Gastroesophageal sphincter (tissue), 4 donors: ENCODE results near the gene SDE2. TPM values are rescaled to one million over a fixed set of nuclear protein-coding genes. Genes with fewer than 3 reads are reported as not detected.

ENCODE experiments used
- ATAC-seq: fragments of 150-250 bp; one replicate; pipeline ENCODE4 v1.9.1; 2016; ENCODE audit warnings: mild to moderate bottlenecking, moderate library complexity
- H3K27ac ChIP-seq, 4 donors: fragments of 200-600 bp; sonication (generic) in 3 of 4; 1 replicate in 3 of 4; 2 replicates in 1 of 4; pipeline ENCODE4 v1.5.1; 2016 to 2019
- H3K27me3 ChIP-seq: fragments of 200-600 bp; sonication (generic); one replicate; pipeline ENCODE4 v1.5.1; 2019
- H3K36me3 ChIP-seq, 2 donors: fragments of 200-600 bp; sonication (generic); one replicate each; pipeline ENCODE4 v1.5.1; 2019; ENCODE audit warnings: control low read depth in 1 of 2
- H3K4me1 ChIP-seq, 3 donors: fragments of 200-600 bp; sonication (generic); 1 replicate in 2 of 3; 2 replicates in 1 of 3; pipeline ENCODE4 v1.5.1; 2016 to 2019; ENCODE audit warnings: control low read depth in 2 of 3
- H3K4me3 ChIP-seq, 2 donors: fragments of 200-600 bp; sonication (generic); one replicate each; pipeline ENCODE4 v1.5.1; 2019; ENCODE audit warnings: mild to moderate bottlenecking in 1 of 2, moderate library complexity in 1 of 2
- H3K9me3 ChIP-seq, 3 donors: fragments of 200-600 bp; sonication (generic); one replicate each; pipeline ENCODE4 v1.5.1; 2017 to 2019; ENCODE audit warnings: control low read depth in 2 of 3
- EP300 ChIP-seq: sonication (generic); formaldehyde crosslinking; IDR thresholded peaks from one replicate; pipeline ENCODE4 v1.6.1; 2017; ENCODE audit warnings: antibody characterized with exemption, mild to moderate bottlenecking
- POLR2A ChIP-seq, 2 donors: fragments of 450-650 bp; IDR thresholded peaks; one replicate each; pipeline ENCODE4 v1.6.1; 2017; ENCODE audit warnings: antibody characterized with exemption in 2 of 2, mild to moderate bottlenecking in 2 of 2, moderate library complexity in 1 of 2
- POLR2AphosphoS5 ChIP-seq: sonication (generic); formaldehyde crosslinking; IDR thresholded peaks from one replicate; pipeline ENCODE4 v1.6.1; 2017; ENCODE audit warnings: antibody characterized with exemption
- WGBS, 2 donors: methylation state at CpG; one replicate each; pipeline ENCODE4 v1.1.5; 2018; ENCODE audit warnings: low coverage in 1 of 2; 5-methylcytosine and 5-hydroxymethylcytosine counted together
- total RNA-seq, 4 donors: library from RNA; depleted of rRNA; stranded (reverse); fragments of >200 nt; gene quantifications; one replicate each; pipeline ENCODE4 v1.1.0, GENCODE V29; 2016
- TF ChIP-seq, protein P1 (sequence below), 4 experiments: fragments of 200-600 bp in 2 of 4; fragments of 450-650 bp in 2 of 4; sonication (generic) in 1 of 4; IDR thresholded peaks; one replicate each; pipeline ENCODE4 v1.5.1; 2017 to 2019; ENCODE audit warnings: antibody characterized with exemption in 4 of 4, mild to moderate bottlenecking in 2 of 4, moderate library complexity in 2 of 4

The SDE2 gene
- 10 to 100 TPM; 15.9 to 23.2 (median 21.2) TPM for total RNA-seq

DNA sequence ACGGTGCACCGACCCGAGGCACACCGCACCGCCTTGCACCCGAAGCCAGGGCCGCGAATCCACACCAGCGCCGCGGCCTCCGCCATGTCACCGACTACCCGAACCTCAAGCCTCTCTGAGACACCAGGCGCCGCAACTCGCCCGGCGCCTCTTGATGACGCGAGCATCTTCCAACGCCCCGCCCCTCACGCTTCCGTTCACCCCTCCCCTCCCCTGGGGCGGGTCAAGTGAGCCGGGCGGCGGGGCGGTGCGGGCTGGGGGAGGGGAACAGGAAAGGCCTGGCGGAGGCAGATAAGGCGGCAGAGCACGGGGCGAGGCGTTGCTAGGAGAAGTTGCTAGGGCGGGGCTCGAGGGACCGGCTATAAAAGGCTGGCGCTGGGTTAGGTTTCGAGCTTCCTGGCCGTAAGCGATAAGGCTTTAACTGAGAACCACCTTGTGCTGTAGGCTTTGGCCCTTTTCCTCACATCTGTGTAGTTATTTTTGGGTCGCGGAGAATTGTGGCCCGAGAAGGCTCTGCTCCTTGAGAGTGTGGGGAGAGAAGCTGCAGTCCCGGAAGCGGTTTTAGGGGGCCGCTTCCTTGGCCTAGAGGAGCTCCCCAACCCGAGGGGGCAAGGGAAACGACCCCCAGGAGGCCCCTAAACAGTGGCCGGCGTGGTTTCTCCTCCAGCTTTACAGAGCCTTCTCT lies at the start of gene SDE2:
SDE2 (minus strand) TSS at position 117 of the 685 bp plus-strand sequence; CDS start at position 86, 31 bp downstream.
- ATAC-seq: peak; percentile 97
- peaks cover 0 to 8% of the 10 kb centered on the region in 2 donors for H3K36me3 ChIP-seq

DNA sequence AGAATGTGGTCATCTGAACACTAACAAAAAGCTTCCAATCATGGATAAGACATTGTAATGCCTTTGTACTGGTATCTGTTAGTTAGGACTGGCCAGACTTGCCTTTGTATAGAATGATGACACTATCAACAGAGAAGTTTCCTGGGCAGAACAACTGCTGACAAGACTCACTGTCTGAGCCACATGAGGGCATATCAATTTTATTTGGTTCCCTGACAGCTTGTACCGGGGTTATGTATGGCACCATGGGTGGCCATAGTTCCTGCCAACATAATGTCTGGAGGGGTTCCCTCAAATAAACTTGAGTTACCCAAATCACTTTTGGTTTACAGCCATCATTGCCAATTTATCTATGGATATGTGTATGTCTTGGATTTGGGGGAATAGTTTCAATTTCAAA lies 49.7 kb upstream of the SDE2 start:
- Histone ChIP-seq H3K27ac (no peak overlapping the region), H3K4me3 (no peak overlapping the region), H3K36me3 (no peaks in the 10 kb centered on the region), H3K27me3 (no peaks in the 10 kb centered on the region), H3K9me3 (no peaks in the 10 kb centered on the region), H3K4me1 (no peaks in the 10 kb centered on the region)
- WGBS, 2 donors: 71 to 75% methylated on average over 1 of the region's 1 CpG
- TF ChIP-seq EP300 (no peak), POLR2AphosphoS5 (no peak), POLR2A (IDR thresholded peaks at IDR 0.05) (no peak)
- TF ChIP-seq, protein P1, sequence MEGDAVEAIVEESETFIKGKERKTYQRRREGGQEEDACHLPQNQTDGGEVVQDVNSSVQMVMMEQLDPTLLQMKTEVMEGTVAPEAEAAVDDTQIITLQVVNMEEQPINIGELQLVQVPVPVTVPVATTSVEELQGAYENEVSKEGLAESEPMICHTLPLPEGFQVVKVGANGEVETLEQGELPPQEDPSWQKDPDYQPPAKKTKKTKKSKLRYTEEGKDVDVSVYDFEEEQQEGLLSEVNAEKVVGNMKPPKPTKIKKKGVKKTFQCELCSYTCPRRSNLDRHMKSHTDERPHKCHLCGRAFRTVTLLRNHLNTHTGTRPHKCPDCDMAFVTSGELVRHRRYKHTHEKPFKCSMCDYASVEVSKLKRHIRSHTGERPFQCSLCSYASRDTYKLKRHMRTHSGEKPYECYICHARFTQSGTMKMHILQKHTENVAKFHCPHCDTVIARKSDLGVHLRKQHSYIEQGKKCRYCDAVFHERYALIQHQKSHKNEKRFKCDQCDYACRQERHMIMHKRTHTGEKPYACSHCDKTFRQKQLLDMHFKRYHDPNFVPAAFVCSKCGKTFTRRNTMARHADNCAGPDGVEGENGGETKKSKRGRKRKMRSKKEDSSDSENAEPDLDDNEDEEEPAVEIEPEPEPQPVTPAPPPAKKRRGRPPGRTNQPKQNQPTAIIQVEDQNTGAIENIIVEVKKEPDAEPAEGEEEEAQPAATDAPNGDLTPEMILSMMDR (IDR thresholded peaks at IDR 0.05): no peak
- no peak for ATAC-seq

More for the DNA sequence above, at the start of gene SDE2:
- Histone ChIP-seq H3K4me1 (peaks cover 0 to 46% (median 11%) of the 10 kb centered on the region in 3 donors), H3K9me3 (no peaks in the 10 kb centered on the region), H3K27ac (peak within 1 kb of the TSS; percentile 90 to 96 (median 95)), H3K4me3 (peak within 1 kb of the TSS; percentile 63 to 92), H3K27me3 (no peaks in the 10 kb centered on the region)
- TF ChIP-seq POLR2AphosphoS5: peak; percentile 95
- no peak for TF ChIP-seq EP300
- TF ChIP-seq, protein P1 (IDR thresholded peaks at IDR 0.05): peak in 2 of 4 experiments; percentile 11 to 35
- peak; percentile 74 to 94 for TF ChIP-seq POLR2A (IDR thresholded peaks at IDR 0.05)
- 7% methylated on average over 5 of the region's 53 CpGs; no CpG with 5 or more reads in 1 of the 2 donors for WGBS, 2 donors

DNA sequence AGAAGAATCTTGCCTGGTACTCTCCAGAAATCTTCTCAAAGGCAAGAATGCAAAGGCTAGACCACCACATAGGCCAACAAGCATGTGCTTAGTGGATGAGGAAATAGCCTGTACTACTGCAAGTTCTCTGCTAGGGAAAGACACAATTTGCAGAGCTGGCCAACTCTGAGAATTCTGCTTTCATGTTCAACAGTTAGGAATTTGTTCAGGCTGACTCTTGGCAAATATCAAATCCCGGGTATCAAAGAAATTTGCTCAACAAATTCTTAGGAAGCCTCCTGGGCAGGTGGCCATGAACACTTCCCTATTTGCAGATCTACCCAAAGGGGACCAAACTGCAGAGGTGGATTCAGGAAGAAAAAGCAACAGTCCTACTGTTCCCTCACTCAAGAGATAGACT lies 48.4 kb upstream of the SDE2 start:
- Histone ChIP-seq H3K27me3 (no peaks in the 10 kb centered on the region), H3K9me3 (no peaks in the 10 kb centered on the region), H3K4me3 (no peak overlapping the region), H3K36me3 (no peaks in the 10 kb centered on the region), H3K4me1 (no peaks in the 10 kb centered on the region), H3K27ac (no peak overlapping the region)
- ATAC-seq: no peak
- 38% methylated on average over 1 of the region's 1 CpG; no CpG with 5 or more reads in 1 of the 2 donors for WGBS, 2 donors
- no peak for TF ChIP-seq POLR2A (IDR thresholded peaks at IDR 0.05)
- no peak for TF ChIP-seq POLR2AphosphoS5
- TF ChIP-seq, protein P1 (IDR thresholded peaks at IDR 0.05): no peak
- no peak for TF ChIP-seq EP300

DNA sequence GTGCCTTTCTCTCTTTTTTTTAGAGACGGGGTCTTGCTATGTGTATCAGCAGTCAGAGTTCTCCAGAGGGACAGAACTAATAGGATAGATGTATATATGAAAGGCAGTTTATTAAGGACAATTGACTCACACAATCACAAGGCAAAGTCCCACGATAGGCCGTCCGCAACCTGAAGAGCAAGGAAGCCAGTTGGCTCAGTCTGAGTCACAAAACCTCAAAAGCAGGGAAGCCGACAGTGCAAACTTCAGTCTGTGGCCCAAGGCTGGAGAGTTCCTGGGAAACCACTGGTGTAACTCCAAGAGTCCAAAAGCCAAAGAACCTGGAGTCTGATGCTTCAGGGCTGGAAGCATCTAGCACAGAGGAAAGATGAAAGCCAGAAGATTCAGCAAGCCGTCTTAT lies 47.1 kb upstream of the SDE2 start:
- Histone ChIP-seq H3K4me1 (no peaks in the 10 kb centered on the region), H3K27me3 (no peaks in the 10 kb centered on the region), H3K9me3 (no peaks in the 10 kb centered on the region), H3K4me3 (no peak overlapping the region), H3K36me3 (no peaks in the 10 kb centered on the region), H3K27ac (no peak overlapping the region)
- ATAC-seq: no peak
- TF ChIP-seq EP300 (no peak), POLR2A (IDR thresholded peaks at IDR 0.05) (no peak), POLR2AphosphoS5 (no peak)
- TF ChIP-seq, protein P1 (IDR thresholded peaks at IDR 0.05): no peak
- 81 to 88% methylated on average over 3 to 6 of the region's 6 CpGs for WGBS, 2 donors

DNA sequence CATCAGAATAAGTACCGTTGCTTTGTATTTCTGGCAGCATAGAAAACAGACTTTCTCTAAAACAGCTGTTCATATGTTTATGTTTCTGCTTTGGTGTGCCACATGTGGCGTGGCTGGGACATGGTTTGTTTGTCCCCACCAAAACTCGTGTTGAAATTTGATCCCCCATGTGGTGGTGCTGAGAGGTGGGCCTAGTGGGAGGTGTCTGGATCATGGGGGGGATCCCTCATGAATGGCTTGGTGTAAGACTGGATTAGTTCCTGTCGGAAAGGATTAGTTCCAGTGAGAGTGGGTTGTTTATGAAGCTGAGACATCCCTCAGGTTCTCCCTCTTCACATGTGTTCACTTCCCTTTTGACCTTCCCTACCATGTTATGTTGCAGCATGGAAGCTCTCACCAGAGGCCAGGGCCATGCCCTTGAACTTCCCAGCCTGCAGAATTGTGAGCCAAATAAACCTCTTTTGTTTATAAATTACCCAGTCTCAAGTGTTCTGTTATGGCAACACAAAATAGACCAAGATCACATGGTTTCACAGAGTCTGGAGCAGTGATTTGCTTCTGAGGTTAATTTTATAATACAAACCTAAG lies 45.5 kb upstream of the SDE2 start:
- TF ChIP-seq, protein P1 (IDR thresholded peaks at IDR 0.05): no peak
- TF ChIP-seq POLR2A (IDR thresholded peaks at IDR 0.05) (no peak), EP300 (no peak), POLR2AphosphoS5 (no peak)
- ATAC-seq: no peak
- Histone ChIP-seq H3K36me3 (no peaks in the 10 kb centered on the region), H3K4me1 (no peaks in the 10 kb centered on the region), H3K27ac (no peak overlapping the region), H3K27me3 (no peaks in the 10 kb centered on the region), H3K4me3 (no peak overlapping the region), H3K9me3 (no peaks in the 10 kb centered on the region)
- 69% methylated on average over 3 to 4 of the region's 4 CpGs for WGBS, 2 donors
